GM19025 (cell line): ENCODE results near the gene CFAP46.
"Not testable (repeated sequence)": the region's sequence is repeated elsewhere in the genome, so short reads cannot be mapped to it uniquely, and the experiment has no call there.

Experiments used
- ATAC-seq: cut with Tn5 transposase; IDR thresholded peaks from one replicate; pipeline ENCODE4 v1.9.1; 2021; ENCODE audit warnings: mild to moderate bottlenecking, low read depth, moderate library complexity; ENCODE audit not compliant: unreplicated experiment

Gene CFAP46

GRCh38 chr10:132798403-132798802 lies 144.0 kb downstream of the CFAP46 start:
- ATAC-seq = no peak

GRCh38 chr10:132797986-132798385 lies 144.4 kb downstream of the CFAP46 start:
- ATAC-seq = not testable (repeated sequence)

DNA sequence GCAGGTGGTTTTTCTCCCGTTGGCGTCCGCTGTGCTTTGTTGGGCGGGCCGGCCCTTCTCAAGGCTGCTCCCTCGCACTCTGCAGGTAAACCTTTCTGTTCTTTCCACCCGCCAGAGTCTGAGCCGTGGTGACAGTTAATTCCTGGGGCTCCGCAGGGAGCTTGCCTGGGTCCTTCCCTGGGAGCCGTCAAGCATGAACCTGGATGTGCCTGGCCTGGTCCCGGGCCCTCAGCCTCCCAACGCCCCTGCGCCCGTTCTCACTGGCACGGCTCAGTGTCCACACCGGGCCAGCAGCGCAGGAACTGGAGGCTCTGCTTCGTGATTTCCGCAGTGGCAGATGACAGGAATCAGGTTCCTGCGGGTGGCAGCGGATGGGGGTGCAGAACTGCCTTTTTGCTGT lies 145.5 kb downstream of the CFAP46 start:
- ATAC-seq = no peak

DNA sequence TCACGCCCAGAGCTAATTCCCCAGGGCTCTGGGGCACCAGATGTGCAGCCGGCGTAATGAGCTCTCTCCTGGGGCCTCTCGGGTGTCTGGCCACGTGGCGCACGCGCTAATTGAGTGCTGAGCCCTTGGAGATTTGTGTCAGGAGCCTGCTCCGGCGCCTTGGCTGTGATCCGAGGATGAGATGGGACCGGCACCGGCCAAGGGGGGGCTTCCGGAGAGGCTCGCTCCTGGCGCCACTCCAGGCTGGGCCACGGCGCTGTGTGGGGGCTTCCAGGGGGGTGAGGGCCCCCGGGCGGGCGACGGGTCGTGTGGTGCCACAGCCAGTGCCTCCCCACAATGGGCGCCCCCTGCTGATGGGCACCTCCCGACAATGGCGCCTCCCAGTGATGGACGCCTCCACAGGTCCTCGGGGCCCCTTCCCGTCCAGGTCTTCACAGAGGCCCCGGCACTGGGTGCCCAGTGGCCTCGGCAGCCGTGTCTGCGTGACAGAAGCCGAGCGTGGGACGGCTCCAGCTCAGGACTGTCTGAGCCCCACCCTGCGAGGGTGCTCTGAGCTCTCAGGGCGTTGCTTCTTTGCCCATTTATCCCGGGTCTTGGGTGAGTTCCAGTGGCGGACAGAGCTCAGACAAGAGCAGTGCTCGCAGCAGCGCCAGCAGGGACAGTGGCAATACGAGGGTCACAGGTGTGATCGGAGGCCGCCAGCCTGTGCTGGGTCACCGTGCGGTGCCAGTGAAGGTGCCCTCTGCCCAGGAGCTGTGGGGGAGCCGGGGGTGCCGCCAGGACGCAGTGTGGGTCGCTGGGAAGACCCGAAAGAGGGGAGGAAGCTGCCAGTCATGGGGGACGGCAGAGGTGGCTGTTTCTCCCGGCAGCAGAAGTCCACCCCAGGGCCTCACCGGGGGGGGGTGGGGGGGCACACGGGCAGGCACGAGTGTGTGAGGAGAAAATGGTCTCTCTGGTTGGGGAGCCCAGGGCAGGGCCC lies 148.2 kb downstream of the CFAP46 start:
- ATAC-seq = no peak

DNA sequence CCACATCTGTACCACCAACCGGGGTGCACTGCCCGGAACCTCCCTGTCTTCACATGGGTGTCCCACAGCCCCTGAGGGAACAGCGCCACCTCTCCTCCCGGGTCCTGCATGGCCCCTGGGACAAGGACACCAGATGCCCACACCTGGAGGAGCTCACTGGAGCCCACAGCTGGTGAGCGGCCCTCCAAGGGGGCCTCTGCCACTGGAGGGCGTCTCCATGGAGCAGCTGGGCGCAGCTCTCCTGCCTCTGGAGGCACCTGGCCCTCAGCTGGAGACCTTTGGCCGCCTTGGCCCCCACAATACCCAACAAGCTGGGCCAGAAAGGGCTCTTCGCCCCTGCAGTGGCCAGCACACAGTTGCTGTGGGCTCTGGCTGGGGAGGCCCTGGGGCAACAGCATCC lies 149.2 kb downstream of the CFAP46 start:
- no peak for ATAC-seq

DNA sequence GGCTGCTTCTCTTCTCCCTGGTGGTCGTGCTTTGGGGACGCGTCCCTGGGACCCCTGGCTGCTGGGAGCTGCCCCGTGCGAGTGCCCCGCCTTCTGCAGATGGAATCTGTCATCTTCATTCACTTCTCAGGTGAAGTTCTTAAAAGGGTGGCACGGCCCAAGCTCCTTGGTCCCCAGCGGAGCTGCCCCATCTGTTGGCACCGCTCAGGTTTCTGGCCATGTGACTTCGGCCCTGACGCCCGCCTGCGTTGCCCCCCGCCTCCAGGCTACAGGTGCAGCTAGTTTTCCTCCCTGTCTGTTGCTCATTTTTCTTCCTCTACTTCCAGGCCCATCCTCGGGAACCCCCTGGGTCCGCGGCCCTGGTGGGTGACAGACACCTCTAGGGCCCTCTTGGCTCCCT lies 149.6 kb downstream of the CFAP46 start:
- no peak for ATAC-seq

DNA sequence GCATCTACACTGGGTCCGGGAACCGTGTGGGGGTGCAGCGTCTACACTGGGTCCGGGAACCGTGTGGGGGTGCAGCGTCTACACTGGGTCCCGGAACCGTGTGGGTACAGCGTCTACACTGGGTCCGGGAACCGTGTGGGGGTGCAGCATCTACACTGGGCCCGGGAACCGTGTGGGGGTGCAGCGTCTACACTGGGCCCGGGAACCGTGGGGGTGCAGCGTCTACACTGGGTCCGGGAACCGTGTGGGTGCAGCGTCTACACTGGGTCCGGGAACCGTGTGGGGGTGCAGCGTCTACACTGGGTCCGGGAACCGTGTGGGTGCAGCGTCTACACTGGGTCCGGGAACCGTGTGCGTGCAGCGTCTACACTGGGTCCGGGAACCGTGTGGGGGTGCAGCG lies 150.3 kb downstream of the CFAP46 start:
- ATAC-seq = not testable (repeated sequence)

- no peak for ATAC-seq
Observed at GRCh38 chr10:132790934-132791829, 151.2 kb downstream of the CFAP46 start.

DNA sequence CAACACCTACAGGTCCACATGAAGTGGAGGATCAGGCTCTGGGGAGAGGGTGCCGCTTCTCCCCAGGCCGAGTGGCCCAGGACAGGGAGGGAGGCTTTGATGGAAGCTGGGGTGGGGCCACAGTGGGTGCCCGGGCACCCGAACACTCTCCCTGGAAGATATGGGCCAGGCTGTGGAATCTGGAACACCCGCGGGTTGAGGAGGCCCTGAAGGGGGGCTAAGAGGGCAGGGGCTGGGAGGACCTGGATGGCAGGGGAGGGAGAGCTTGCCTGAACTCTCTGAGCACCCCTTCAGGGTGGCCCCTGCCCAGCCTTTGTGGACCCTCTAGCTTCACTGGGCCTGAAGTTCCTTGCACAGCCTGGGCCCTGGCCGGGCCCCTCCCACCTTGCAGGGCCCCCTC lies 151.9 kb downstream of the CFAP46 start:
- no peak for ATAC-seq

GRCh38 chr10:132789659-132790148 lies 152.7 kb downstream of the CFAP46 start:
- ATAC-seq = no peak

DNA sequence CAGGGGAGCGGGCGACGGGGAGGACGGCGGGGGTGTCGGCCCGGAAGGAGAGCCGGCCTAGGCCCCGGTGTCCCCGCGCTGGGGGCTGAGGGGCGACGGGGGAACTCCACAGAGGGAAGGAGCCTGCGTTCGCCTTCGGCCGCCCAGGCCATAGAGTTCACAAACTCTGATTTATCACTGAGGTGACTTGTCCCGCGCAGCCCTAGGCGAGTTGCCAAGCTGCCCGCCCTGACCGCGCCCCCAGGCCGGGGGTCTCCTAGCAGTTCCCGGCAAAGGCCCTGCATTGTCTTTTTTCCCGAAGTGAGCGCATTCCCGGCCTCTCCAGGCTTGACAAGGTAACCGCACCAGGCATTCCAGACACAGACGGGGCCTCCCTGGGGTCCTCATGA lies 153.5 kb downstream of the CFAP46 start:
- ATAC-seq = no peak

DNA sequence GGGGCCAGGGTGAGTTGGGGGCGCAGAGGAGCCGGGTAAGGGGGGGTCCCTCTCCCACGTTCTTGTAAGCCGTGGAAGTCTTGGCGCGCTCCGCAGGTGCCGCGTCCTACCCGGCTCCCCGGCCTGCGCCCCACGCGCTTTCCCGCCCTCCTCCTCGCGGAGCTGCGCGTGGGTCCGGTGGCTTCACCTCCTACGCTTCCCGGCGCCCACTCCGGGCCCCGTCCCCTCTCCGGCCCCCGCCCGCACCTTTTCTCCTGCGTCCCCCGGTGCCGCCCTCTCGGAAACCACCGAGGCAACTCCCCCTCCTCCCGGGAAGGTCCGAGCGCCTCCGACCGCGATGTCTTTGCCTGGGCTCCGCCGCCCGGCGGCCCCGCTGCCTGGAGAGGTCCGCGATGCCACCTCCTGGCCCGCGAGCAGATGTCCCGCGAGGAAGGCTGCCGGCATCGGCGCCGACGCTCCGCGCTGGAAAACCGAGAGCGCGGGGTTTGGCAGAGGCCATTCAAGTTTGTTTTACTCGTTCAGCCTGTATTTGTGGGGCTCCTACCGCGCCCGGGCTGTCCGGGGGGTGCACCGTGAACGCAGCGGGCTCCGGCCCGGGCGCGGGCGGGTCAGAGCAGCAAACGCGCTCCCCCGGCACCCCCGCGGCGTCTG lies 154.1 kb downstream of the CFAP46 start:
- no peak for ATAC-seq

GRCh38 chr10:132787495-132788179 lies 154.7 kb downstream of the CFAP46 start:
- no peak for ATAC-seq

DNA sequence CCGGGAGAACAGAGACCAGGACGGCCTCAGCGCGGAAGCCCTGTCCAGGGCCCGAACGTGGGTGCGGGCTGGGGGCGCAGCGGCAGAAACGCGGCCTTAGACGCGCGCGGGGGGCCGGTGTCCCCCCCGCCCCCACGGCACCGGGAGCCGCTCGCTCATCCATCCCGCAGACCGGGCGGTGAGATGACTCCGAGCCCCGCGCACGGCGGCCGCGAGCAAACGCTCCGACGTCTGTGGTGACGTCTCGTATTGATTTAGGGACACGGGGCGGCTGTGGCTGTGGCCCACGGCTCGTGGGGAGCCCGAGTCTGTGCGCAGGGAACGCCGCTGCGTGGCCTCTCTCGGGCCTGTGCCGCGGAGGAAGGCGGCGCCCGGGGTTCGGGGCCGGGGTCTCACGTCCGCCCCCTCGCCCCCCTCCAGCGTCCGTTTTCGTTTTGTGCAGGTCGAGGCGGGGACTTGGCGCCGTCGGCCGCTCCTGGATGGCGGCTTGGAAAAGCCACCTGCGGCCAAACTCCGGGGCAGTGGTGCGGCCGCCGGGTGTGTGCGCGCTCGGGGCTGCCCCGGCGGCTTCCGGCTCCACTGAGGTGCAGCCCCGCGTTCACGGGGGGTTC lies 155.4 kb downstream of the CFAP46 start:
- no peak for ATAC-seq

DNA sequence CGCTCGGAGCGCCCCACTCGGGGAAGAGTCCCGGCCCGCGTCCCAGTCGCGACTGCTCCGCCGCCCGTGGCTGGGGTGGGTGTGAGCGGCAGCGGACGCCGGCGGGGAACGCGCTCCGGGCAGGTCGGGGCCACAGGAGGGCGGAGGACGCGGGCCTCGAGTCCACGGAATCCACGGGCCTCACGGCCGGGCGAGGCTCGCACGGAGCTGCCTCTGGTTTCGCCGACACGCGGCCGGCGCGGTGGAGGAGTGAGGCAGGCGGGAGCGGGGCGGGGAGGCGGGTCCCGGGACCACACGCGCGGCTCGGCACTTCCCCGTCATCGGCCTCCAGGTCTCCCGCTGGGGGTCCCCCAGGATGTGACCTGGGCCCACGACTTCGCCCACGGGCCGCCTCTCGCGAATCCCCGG lies 155.9 kb downstream of the CFAP46 start:
- no peak for ATAC-seq

DNA sequence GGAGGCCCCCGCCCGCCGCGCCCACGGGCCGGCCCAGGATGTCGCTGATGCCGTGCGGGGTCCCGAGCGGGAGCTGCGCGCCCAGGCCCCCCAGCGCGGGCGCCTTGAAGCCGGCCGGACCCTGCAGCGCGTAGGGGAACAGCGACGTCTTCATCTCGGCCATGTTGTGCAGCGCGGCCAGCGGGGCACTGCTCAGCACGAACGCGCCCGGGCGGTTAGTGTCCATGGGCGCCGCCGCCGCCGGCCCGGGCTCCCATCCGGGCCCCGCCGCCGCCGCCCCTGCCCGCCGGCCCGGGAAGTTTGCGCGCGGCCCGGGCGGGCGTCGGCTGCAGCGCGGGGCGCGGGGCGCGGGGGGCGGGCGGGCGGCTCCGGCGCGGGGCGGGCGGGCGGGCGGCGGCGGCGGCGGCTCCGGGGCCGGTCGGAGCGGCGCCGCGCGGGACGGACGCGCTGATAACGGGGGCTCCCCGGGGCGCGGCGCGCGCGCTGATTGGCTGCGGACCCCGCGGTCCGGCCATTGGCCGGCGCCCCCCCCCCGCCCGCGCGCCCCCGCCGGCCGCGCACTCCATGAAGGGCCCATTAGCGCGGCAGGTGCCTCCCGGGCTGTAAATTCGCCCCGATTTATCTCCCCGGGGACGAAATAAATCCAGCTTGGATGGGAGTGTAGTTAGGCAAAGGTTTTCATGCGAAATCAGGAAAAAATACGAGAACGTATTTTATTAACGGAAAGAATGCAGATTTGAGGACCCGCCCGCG lies 156.5 kb downstream of the CFAP46 start, which contains the start of gene NKX6-2:
TSS of gene NKX6-2 (minus strand) at position 425 of the 753 bp plus-strand sequence. CDS start at position 226, 199 bp downstream.
- no peak for ATAC-seq

GRCh38 chr10:132784866-132785722 lies 157.3 kb downstream of the CFAP46 start:
- ATAC-seq = no peak
